Kidney capillary endothelial cell (primary cell): ENCODE measurements around the gene RNF224.
"Not testable (repeated sequence)": the region's sequence is repeated elsewhere in the genome, so short reads cannot be mapped to it uniquely, and the experiment has no call there.

Source experiments
- DNase-seq: peaks from one replicate; pipeline ENCODE4 v3.0.0-alpha.2; 2018; ENCODE audit warnings: low spot score

Gene RNF224

GRCh38 chr9:137228506-137228967, 1.2 kb downstream of the RNF224 start:
- DNase-seq: no peak

- no peak for DNase-seq
Observed at GRCh38 chr9:137228968-137229896, 1.9 kb downstream of the RNF224 start.

GRCh38 chr9:137229903-137230704, 2.8 kb downstream of the RNF224 start:
- DNase-seq: no peak

- DNase-seq: no peak
Observed at GRCh38 chr9:137230705-137231371, 3.5 kb downstream of the RNF224 start, which contains the start of gene SLC34A3. SLC34A3 (plus strand) TSS chr9:137230901; CDS start chr9:137231703, 802 bp downstream.

- no peak for DNase-seq
Observed at GRCh38 chr9:137231372-137232039, 4.2 kb downstream of the RNF224 start.

- DNase-seq: no peak
Observed at GRCh38 chr9:137232101-137232500, 4.8 kb downstream of the RNF224 start.

- DNase-seq: no peak
Observed at GRCh38 chr9:137232510-137232909, 5.2 kb downstream of the RNF224 start.

- DNase-seq: no peak
Observed at GRCh38 chr9:137233143-137233980, 6.1 kb downstream of the RNF224 start.

GRCh38 chr9:137234055-137234697, 6.9 kb downstream of the RNF224 start:
- no peak for DNase-seq

GRCh38 chr9:137234758-137235423, 7.6 kb downstream of the RNF224 start:
- DNase-seq: no peak

- DNase-seq: no peak
Observed at GRCh38 chr9:137235424-137236237, 8.3 kb downstream of the RNF224 start.

- peak; percentile 70 for DNase-seq
Observed at GRCh38 chr9:137236238-137236935, 9.1 kb downstream of the RNF224 start.

- no peak for DNase-seq
Observed at GRCh38 chr9:137236936-137237421, 9.7 kb downstream of the RNF224 start.

- no peak for DNase-seq
Observed at GRCh38 chr9:137237759-137238726, 10.7 kb downstream of the RNF224 start.

GRCh38 chr9:137239541-137240200, 12.4 kb downstream of the RNF224 start:
- not testable (repeated sequence) for DNase-seq

- no peak for DNase-seq
Observed at GRCh38 chr9:137240318-137240840, 13.1 kb downstream of the RNF224 start.
